ENCODE measurements around the gene IFNL1. TPM values are rescaled to one million over a fixed set of nuclear protein-coding genes. Genes with fewer than 3 reads are reported as not detected.
"Not testable (repeated sequence)": the region's sequence is repeated elsewhere in the genome, so short reads cannot be mapped to it uniquely, and the experiment has no call there.

IFNL1 gene
- total RNA-seq, 1 donor from 2014 or later: not detected

- Histone ChIP-seq H3K9ac (no peak overlapping the region), H3K27ac (no peak overlapping the region), H2AFZ (replicated peaks) (peak overlapping the region; percentile 52), H3K36me3 (no peaks in the 10 kb centered on the region), H3K4me2 (peak overlapping the region; percentile 2), H4K20me1 (ENCODE audit: low read depth) (no peaks in the 10 kb centered on the region), H3K4me3 (no peak overlapping the region), H3K4me1 (no peaks in the 10 kb centered on the region), H3K79me2 (ENCODE audit: low read depth) (no peaks in the 10 kb centered on the region), H3F3A (ENCODE audit: low read depth) (no peaks in the 10 kb centered on the region), H3K27me3 (peaks cover 93% of the 10 kb centered on the region), H3K9me3 (ENCODE audit: low read depth) (no peaks in the 10 kb centered on the region)
- Mint-ChIP-seq H3K4me3 (peak overlapping the region; percentile 21), H3K27me3 (ENCODE audit: insufficient read depth, low read depth) (peaks cover 40% of the 10 kb centered on the region), H3K9me3 (no peaks in the 10 kb centered on the region), H3K27ac (no peak overlapping the region), H3K36me3 (no peaks in the 10 kb centered on the region), H3K4me1 (peaks cover 6% of the 10 kb centered on the region)
- TF ChIP-seq EZH2 (IDR thresholded peaks at IDR 0.05) (no peak), EZH2phosphoT487 (IDR thresholded peaks at IDR 0.05) (no peak), CTCF (IDR thresholded peaks at IDR 0.05) (no peak)
- DNase-seq (ENCODE audit: low spot score): peak; percentile 36
Measured at GRCh38 chr19:39265321-39265916, 30.8 kb upstream of the IFNL1 start.

- H3K4me3 Mint-ChIP-seq; H3K9me3 ChIP-seq (ENCODE audit: low read depth); H3K27ac Mint-ChIP-seq; H3K36me3 ChIP-seq; H3K9ac ChIP-seq; H3K4me1 Mint-ChIP-seq; H2AFZ ChIP-seq (replicated peaks); H3K4me3 ChIP-seq; H3K4me1 ChIP-seq; H3K27ac ChIP-seq; H3K36me3 Mint-ChIP-seq; H3F3A ChIP-seq (ENCODE audit: low read depth); H3K4me2 ChIP-seq; H3K79me2 ChIP-seq (ENCODE audit: low read depth); H3K9me3 Mint-ChIP-seq; DNase-seq (ENCODE audit: low spot score); H4K20me1 ChIP-seq (ENCODE audit: low read depth): not testable (repeated sequence)
- peaks cover 33% of the 10 kb centered on the region for H3K27me3 Mint-ChIP-seq (ENCODE audit: insufficient read depth, low read depth)
- H3K27me3 ChIP-seq: peaks cover 86% of the 10 kb centered on the region
Measured at GRCh38 chr19:39268085-39268484, 28.1 kb upstream of the IFNL1 start, which contains the start of gene IFNL2. TSS of gene IFNL2 (plus strand) at chr19:39268396. CDS start at chr19:39268569, 173 bp downstream.

GRCh38 chr19:39268531-39269223, 27.5 kb upstream of the IFNL1 start:
- H3F3A ChIP-seq (ENCODE audit: low read depth); H3K4me3 Mint-ChIP-seq; DNase-seq (ENCODE audit: low spot score); H3K27ac Mint-ChIP-seq; H3K9me3 ChIP-seq (ENCODE audit: low read depth); H4K20me1 ChIP-seq (ENCODE audit: low read depth); H3K9ac ChIP-seq; H3K4me3 ChIP-seq; H3K36me3 ChIP-seq; H3K9me3 Mint-ChIP-seq; H3K36me3 Mint-ChIP-seq; H3K79me2 ChIP-seq (ENCODE audit: low read depth); H2AFZ ChIP-seq (replicated peaks); H3K27ac ChIP-seq; H3K4me2 ChIP-seq; H3K4me1 ChIP-seq; H3K4me1 Mint-ChIP-seq: not testable (repeated sequence)
- H3K27me3 Mint-ChIP-seq (ENCODE audit: insufficient read depth, low read depth): peaks cover 28% of the 10 kb centered on the region
- H3K27me3 ChIP-seq: peaks cover 81% of the 10 kb centered on the region

GRCh38 chr19:39269369-39269768, 26.8 kb upstream of the IFNL1 start:
- not testable (repeated sequence) for H3F3A ChIP-seq (ENCODE audit: low read depth); H3K36me3 Mint-ChIP-seq; H3K4me3 Mint-ChIP-seq; H3K4me3 ChIP-seq; H4K20me1 ChIP-seq (ENCODE audit: low read depth); H3K9me3 Mint-ChIP-seq; H3K27ac ChIP-seq; DNase-seq (ENCODE audit: low spot score); H3K9me3 ChIP-seq (ENCODE audit: low read depth); H3K27ac Mint-ChIP-seq; H3K79me2 ChIP-seq (ENCODE audit: low read depth); H3K4me1 ChIP-seq; H3K4me1 Mint-ChIP-seq; H3K9ac ChIP-seq; H3K36me3 ChIP-seq; H2AFZ ChIP-seq (replicated peaks); H3K4me2 ChIP-seq
- peaks cover 23% of the 10 kb centered on the region for H3K27me3 Mint-ChIP-seq (ENCODE audit: insufficient read depth, low read depth)
- peaks cover 78% of the 10 kb centered on the region for H3K27me3 ChIP-seq

Measured in neural progenitor cell (in vitro differentiated cells).